ENCODE results near the gene UGT1A1. TPM values are rescaled to one million over a fixed set of nuclear protein-coding genes. Genes with fewer than 3 reads are reported as not detected.

UGT1A1 gene
- total and polyA plus RNA-seq, 2 donors (not counting 3 experiments of a cell fraction or from before 2014, with no cell fraction given), result not detected

DNA sequence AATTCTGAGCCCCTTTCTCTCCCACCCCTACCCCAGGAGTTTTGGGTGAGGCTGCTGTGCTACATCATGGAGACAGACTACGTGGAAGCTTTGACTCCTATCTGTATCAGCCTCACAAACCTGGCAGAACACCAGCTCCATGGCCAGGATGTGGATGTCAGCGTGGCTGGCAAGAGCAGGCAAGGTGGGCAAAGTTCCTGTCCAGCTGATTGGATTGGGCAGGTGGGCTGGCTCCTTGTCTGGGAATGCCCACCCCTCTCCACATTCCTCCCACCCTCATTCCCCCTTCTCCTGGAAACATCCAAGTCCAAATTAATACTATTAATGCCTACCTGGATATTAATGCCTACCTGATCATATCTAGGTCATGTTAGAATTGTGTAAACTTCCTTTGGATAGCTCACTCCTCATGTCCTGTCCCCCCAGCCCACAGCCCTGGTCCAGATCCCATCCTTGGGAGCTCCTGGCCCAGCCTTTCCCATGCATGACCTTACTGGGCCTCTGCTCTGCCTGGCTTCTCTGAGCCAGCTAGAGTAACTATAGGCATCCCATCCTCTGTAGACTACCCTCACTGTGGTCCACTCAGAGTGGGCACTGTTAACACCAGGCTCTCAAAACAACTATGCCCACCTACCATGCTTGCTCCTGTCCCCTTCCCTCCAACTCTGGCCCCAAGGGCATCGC lies 42.2 kb downstream of the UGT1A1 start:
- BruUV-seq (replicated peaks), result no TSS peak
- Histone ChIP-seq H3K27me3 (ENCODE audit: control insufficient read depth in 2 of 2, insufficient read depth in 2 of 2, low read length in 2 of 2) (no peaks in the 10 kb centered on the region), H4K20me1 (replicated peaks; ENCODE audit: control insufficient read depth, extremely low read depth, insufficient read depth, low read length) (no peaks in the 10 kb centered on the region), H3K4me2 (ENCODE audit: insufficient read depth, low read length) (no peak overlapping the region), H3K79me2 (ENCODE audit: control insufficient read depth, insufficient read depth, low read length) (no peaks in the 10 kb centered on the region), H2AFZ (ENCODE audit: low read depth, low read length) (no peak overlapping the region), H3K4me1 (ENCODE audit: control insufficient read depth, extremely low read depth, insufficient read depth, low read length) (no peaks in the 10 kb centered on the region), H3K27ac (ENCODE audit: insufficient read depth, low read depth, low read length) (no peak overlapping the region), H3K4me3 (replicated peaks in 1 of 3; ENCODE audit: insufficient read depth in 1 of 3, low read depth in 1 of 3, low read length in 3 of 3) (no peak overlapping the region), H3K9ac (replicated peaks; ENCODE audit: extremely low read depth, insufficient read depth, low read length) (no peak overlapping the region), H3K36me3 (ENCODE audit: control insufficient read depth in 2 of 2, extremely low read depth in 1 of 2, insufficient read depth in 2 of 2, low read length in 2 of 2) (no peaks in the 10 kb centered on the region), H3K9me3 (replicated peaks; ENCODE audit: control insufficient read depth, insufficient read depth, low read length) (no peaks in the 10 kb centered on the region), H3K9me1 (replicated peaks; ENCODE audit: control insufficient read depth, extremely low read depth, insufficient read depth, low read length) (no peaks in the 10 kb centered on the region)
- no peak for FAIRE-seq
- CTCF ChIA-PET, result no interaction called here
- TF ChIP-seq MYC (IDR thresholded peaks at IDR 0.05; ENCODE audit: low read depth, low read length) (no peak), POLR2A (IDR thresholded peaks at IDR 0.05; ENCODE audit: low read depth, low read length) (no peak), FOS (IDR thresholded peaks at IDR 0.05; ENCODE audit: borderline replicate concordance, insufficient read depth, low read length) (no peak), EZH2 (IDR thresholded peaks at IDR 0.05; ENCODE audit: borderline replicate concordance, low read depth, low read length, severe bottlenecking) (no peak), JUN (IDR thresholded peaks at IDR 0.05; ENCODE audit: borderline replicate concordance, insufficient read depth, insufficient read length, low read depth) (no peak), GATA2 (IDR thresholded peaks at IDR 0.05; ENCODE audit: insufficient read depth, insufficient read length, low read depth, low read length) (no peak), POLR2AphosphoS5 (IDR thresholded peaks at IDR 0.05; ENCODE audit: insufficient read depth, low read depth, low read length) (no peak)
- TF ChIP-seq, protein P1, sequence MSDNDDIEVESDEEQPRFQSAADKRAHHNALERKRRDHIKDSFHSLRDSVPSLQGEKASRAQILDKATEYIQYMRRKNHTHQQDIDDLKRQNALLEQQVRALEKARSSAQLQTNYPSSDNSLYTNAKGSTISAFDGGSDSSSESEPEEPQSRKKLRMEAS (IDR thresholded peaks at IDR 0.05; ENCODE audit: insufficient read depth, insufficient read length), result no peak
- TF ChIP-seq, protein P2, sequence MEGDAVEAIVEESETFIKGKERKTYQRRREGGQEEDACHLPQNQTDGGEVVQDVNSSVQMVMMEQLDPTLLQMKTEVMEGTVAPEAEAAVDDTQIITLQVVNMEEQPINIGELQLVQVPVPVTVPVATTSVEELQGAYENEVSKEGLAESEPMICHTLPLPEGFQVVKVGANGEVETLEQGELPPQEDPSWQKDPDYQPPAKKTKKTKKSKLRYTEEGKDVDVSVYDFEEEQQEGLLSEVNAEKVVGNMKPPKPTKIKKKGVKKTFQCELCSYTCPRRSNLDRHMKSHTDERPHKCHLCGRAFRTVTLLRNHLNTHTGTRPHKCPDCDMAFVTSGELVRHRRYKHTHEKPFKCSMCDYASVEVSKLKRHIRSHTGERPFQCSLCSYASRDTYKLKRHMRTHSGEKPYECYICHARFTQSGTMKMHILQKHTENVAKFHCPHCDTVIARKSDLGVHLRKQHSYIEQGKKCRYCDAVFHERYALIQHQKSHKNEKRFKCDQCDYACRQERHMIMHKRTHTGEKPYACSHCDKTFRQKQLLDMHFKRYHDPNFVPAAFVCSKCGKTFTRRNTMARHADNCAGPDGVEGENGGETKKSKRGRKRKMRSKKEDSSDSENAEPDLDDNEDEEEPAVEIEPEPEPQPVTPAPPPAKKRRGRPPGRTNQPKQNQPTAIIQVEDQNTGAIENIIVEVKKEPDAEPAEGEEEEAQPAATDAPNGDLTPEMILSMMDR (IDR thresholded peaks at IDR 0.05; ENCODE audit: extremely low read depth in 1 of 2, insufficient read depth in 1 of 2, low read depth in 1 of 2, low read length in 2 of 2), result no peak
- POLR2A ChIA-PET, result no interaction called here
- intact Hi-C loops (cut with micrococcal nuclease) (no loop called here), dilution Hi-C loops (cut with MboI; ENCODE audit: extremely low pct_ligation_motif_present, low sequenced_read_pairs) (no loop called here)
- DNase-seq (ENCODE audit: low read depth, low spot score), result no peak

Measured in endothelial cell of umbilical vein (primary cell).